Uterus (tissue), 4 donors: ENCODE measurements around the gene VIPR1. TPM values are rescaled to one million over a fixed set of nuclear protein-coding genes. Genes with fewer than 3 reads are reported as not detected.

ENCODE experiments used
- DNase-seq, 2 donors: peaks; one replicate each; pipeline ENCODE4 v3.0.0-alpha.2; 2019 to 2020
- H3K27ac ChIP-seq, 2 donors: fragments of 200-600 bp; sonication (generic); 1 replicate in 1 of 2; 2 replicates in 1 of 2; pipeline ENCODE4 v1.5.1; 2016 to 2018
- H3K27me3 ChIP-seq, 2 donors: fragments of 200-600 bp; sonication (generic); one replicate each; pipeline ENCODE4 v1.5.1; 2018 to 2019; ENCODE audit warnings: control low read depth in 1 of 2
- H3K36me3 ChIP-seq, 2 donors: fragments of 200-600 bp; sonication (generic); one replicate each; pipeline ENCODE4 v1.5.1; 2019; ENCODE audit warnings: control low read depth in 1 of 2
- H3K4me1 ChIP-seq, 2 donors: fragments of 200-600 bp; sonication (generic); one replicate each; pipeline ENCODE4 v1.5.1; 2018 to 2019; ENCODE audit warnings: control low read depth in 1 of 2
- H3K4me3 ChIP-seq, 2 donors: fragments of 200-600 bp; sonication (generic); 1 replicate in 1 of 2; 2 replicates in 1 of 2; pipeline ENCODE4 v1.5.1; 2018 to 2019; ENCODE audit warnings: mild to moderate bottlenecking in 1 of 2
- H3K9me3 ChIP-seq, 2 donors: fragments of 200-600 bp; sonication (generic); one replicate each; pipeline ENCODE4 v1.5.1; 2019; ENCODE audit warnings: control low read depth in 1 of 2
- POLR2A ChIP-seq, 2 donors: fragments of 450-650 bp; IDR thresholded peaks; one replicate each; pipeline ENCODE4 v1.6.1; 2016; ENCODE audit warnings: antibody characterized with exemption in 2 of 2, mild to moderate bottlenecking in 1 of 2, moderate library complexity in 1 of 2
- intact Hi-C: fragments of 100-400 bp; cut with DNase I; formaldehyde crosslinking; loops from one replicate; pipeline ENCODE4 v1.15.1; 2023; ENCODE audit warnings: low total_unique reads
- total RNA-seq, 4 donors: library from RNA; depleted of rRNA in 3 of 4; stranded (reverse); fragments of >200 nt in 3 of 4; gene quantifications; one replicate each; pipeline versions ENCODE4 v1.1.0 to v1.2.4, GENCODE V29; 2014 to 2023
- TF ChIP-seq, protein P1 (sequence below), 4 experiments: fragments of 200-600 bp in 2 of 4; fragments of 450-650 bp in 2 of 4; sonication (generic) in 2 of 4; IDR thresholded peaks; one replicate each; pipeline ENCODE4 v1.5.1; 2016 to 2019; ENCODE audit warnings: antibody characterized with exemption in 4 of 4, mild to moderate bottlenecking in 2 of 4, moderate library complexity in 1 of 4
- donor health status: DM: yes; HTN: yes; CAD: no.

The VIPR1 gene
- total RNA-seq, 4 donors from 2014 or later = 0.26 to 1.5 (median 0.99) TPM

DNA sequence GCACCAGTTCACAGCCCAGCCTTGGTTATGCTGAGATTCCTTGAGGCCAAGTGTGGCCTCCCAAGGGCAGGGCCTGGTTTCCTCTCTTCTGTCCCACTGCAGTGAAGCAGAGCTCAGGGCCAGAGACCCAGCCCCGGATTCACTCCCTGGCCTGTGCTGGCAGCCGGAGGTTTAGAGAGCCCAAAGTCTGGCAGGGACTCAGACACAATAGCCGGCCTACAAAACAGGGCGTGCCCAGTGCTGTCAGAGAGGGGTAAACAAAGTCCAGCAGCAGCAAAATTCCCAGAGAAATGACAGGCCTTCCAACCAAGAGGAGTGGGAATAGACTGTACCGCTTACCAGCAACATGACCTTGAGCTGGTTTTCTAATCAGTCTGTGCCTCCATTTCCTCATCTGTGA lies 14.0 kb downstream of the VIPR1 start:
- Histone ChIP-seq H3K27ac (no peak overlapping the region), H3K27me3 (no peaks in the 10 kb centered on the region), H3K36me3 (no peaks in the 10 kb centered on the region), H3K4me3 (no peak overlapping the region), H3K9me3 (no peaks in the 10 kb centered on the region), H3K4me1 (no peaks in the 10 kb centered on the region)
- no peak for DNase-seq
- intact Hi-C loops = no loop called here
- TF ChIP-seq, protein P1, sequence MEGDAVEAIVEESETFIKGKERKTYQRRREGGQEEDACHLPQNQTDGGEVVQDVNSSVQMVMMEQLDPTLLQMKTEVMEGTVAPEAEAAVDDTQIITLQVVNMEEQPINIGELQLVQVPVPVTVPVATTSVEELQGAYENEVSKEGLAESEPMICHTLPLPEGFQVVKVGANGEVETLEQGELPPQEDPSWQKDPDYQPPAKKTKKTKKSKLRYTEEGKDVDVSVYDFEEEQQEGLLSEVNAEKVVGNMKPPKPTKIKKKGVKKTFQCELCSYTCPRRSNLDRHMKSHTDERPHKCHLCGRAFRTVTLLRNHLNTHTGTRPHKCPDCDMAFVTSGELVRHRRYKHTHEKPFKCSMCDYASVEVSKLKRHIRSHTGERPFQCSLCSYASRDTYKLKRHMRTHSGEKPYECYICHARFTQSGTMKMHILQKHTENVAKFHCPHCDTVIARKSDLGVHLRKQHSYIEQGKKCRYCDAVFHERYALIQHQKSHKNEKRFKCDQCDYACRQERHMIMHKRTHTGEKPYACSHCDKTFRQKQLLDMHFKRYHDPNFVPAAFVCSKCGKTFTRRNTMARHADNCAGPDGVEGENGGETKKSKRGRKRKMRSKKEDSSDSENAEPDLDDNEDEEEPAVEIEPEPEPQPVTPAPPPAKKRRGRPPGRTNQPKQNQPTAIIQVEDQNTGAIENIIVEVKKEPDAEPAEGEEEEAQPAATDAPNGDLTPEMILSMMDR (IDR thresholded peaks at IDR 0.05) = no peak
- TF ChIP-seq POLR2A (IDR thresholded peaks at IDR 0.05) = no peak

DNA sequence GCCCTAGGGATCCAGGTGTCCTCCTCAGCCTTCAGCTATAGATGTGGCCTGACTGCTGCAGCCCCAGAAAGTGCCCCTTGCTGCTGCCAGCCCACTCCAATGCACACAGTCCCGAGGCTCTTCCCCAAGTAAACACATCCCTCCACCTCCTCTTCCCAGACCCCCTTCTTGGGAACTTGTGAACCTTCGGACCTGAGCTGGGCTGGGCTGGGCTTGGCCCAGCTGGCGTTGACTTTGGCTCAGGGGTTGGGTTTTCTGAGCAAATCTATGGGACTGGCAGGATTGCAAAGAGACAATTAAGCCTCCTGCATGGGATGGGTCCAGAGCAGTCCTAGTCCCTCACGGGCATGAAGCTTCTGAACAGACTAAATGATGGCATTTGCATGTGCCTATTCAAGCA lies 14.7 kb downstream of the VIPR1 start:
- Histone ChIP-seq H3K9me3 (no peaks in the 10 kb centered on the region), H3K27ac (no peak overlapping the region), H3K27me3 (no peaks in the 10 kb centered on the region), H3K36me3 (no peaks in the 10 kb centered on the region), H3K4me3 (no peak overlapping the region), H3K4me1 (no peaks in the 10 kb centered on the region)
- intact Hi-C loops = no loop called here
- TF ChIP-seq, protein P1 (IDR thresholded peaks at IDR 0.05) = no peak
- no peak for TF ChIP-seq POLR2A (IDR thresholded peaks at IDR 0.05)
- no peak for DNase-seq

DNA sequence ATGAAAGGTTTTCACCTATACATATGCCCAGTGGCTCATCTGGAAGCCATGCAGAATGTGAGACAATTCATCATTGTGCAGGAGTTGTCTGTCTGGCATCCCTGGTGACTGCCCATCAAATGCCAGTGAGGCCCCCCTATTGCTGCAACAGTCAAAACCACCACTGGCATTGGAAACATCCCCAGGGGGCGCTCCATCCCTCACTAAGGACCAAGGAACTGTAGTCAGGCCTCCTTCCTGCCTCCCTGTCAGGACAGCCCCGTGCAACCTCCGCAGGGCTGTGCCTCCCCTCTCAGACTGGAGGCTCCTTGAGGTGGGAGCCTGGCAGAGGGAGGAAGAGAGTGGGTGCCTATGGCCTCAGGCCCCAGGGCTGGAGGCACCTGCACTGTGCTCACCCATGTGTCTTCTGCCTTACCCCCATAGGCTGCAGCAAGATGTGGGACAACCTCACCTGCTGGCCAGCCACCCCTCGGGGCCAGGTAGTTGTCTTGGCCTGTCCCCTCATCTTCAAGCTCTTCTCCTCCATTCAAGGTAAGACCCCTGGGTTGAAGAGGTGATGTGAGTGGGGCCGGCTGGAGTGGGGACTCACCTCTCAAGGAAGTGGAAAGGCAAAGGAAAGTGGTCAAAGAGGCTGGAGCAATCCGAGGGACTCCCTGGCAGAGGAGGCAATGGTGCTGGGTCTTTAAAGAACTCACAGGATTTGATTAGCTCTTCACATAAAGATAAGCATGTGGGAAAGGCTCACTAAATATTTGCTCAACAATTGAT lies 16.5 kb downstream of the VIPR1 start:
- Histone ChIP-seq H3K36me3 (no peaks in the 10 kb centered on the region), H3K9me3 (no peaks in the 10 kb centered on the region), H3K4me1 (no peaks in the 10 kb centered on the region), H3K27me3 (no peaks in the 10 kb centered on the region), H3K27ac (no peak overlapping the region), H3K4me3 (no peak overlapping the region)
- intact Hi-C loops = no loop called here
- no peak for DNase-seq
- no peak for TF ChIP-seq POLR2A (IDR thresholded peaks at IDR 0.05)
- TF ChIP-seq, protein P1 (IDR thresholded peaks at IDR 0.05) = no peak

DNA sequence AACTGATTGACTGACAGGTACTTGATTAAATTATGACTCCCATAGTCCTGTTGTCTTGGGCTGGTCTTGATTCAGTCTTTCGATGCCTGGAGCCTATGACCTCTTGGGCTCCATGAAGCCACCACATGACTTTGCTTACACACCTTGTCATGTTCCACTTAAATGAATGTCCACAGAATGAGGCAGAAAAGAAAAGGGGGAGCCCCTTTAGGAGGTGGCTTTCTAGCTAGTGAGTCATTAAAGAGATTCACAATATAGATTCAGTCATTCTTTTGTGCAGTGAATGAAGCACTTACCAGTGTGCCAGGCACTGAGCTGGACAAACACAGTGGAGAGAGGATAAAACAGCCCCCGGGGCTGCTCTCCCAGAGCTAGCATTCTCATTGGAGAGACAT lies 17.1 kb downstream of the VIPR1 start:
- no peak overlapping the region for H3K4me3 ChIP-seq
- H3K36me3 ChIP-seq = no peaks in the 10 kb centered on the region
- no peak overlapping the region for H3K27ac ChIP-seq
- no peaks in the 10 kb centered on the region for H3K27me3 ChIP-seq
- H3K4me1 ChIP-seq = no peaks in the 10 kb centered on the region
- DNase-seq = no peak
- intact Hi-C loops = no loop called here
- no peak for TF ChIP-seq POLR2A (IDR thresholded peaks at IDR 0.05)
- TF ChIP-seq, protein P1 (IDR thresholded peaks at IDR 0.05) = no peak
- no peaks in the 10 kb centered on the region for H3K9me3 ChIP-seq

DNA sequence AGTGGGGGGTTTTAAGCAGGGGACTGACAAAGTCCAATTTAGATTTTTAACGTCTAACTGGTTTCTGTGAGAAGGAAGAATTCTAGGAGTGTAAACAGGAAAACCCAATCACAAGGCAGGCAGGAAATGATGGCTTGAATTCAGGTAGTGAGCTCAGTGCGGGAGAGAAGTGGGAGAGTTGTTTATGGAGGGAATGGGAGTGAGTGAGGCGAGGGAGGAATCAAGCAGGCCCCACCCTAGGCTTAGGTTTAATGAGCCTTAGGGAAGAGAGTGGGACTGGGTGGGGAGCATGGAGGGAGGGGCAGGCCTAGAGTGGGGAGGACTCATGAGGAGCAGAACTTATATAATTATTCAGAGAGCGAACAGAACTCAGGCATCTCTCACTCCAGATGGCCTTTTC lies 17.9 kb downstream of the VIPR1 start:
- Histone ChIP-seq H3K27ac (no peak overlapping the region), H3K9me3 (no peaks in the 10 kb centered on the region), H3K4me3 (no peak overlapping the region), H3K36me3 (no peaks in the 10 kb centered on the region), H3K4me1 (no peaks in the 10 kb centered on the region), H3K27me3 (no peaks in the 10 kb centered on the region)
- no peak for DNase-seq
- no peak for TF ChIP-seq POLR2A (IDR thresholded peaks at IDR 0.05)
- TF ChIP-seq, protein P1 (IDR thresholded peaks at IDR 0.05) = no peak
- intact Hi-C loops = no loop called here
